ENCODE measurements around the gene SPATA31A7.
"Not testable (repeated sequence)": the region's sequence is repeated elsewhere in the genome, so short reads cannot be mapped to it uniquely, and the experiment has no call there.

The SPATA31A7 gene

DNA sequence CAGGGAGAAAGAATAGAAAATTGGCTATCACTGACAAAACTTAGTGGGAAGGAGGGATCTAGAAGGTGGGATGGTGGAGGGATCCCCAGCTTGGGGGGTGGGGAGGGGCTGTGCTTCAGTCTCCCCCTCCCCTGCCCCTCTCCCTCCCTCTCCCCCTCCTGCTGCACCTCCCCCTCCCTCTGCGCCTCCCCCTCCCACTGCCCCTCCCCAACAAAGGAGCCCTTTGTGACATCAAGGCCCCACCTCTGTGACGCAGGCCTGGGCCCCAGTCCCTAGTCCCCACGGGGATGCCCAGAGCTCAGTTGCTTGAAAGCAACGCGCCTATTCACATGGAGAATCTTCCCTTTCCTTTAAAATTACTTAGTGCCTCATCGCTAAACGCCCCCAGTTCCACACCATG, at the start of gene SPATA31A7:
Gene SPATA31A7, plus strand, starts transcription at position 301 of the 400 bp plus-strand sequence. Its CDS starts 29 bp downstream, at position 330.
- not testable (repeated sequence) for DNase-seq

GRCh38 chr9:61226438-61226837, 36.6 kb downstream of the SPATA31A7 start:
- DNase-seq: not testable (repeated sequence)

Data from NCI-H1436 treated with DMSO at 0.1 percent for 48 hours (cell line).